ENCODE results near the gene ZNF385A. TPM values are rescaled to one million over a fixed set of nuclear protein-coding genes. Genes with fewer than 3 reads are reported as not detected.
A peak's percentile ranks its signal among the peaks of the same experiment; 100 is the strongest.

The ZNF385A gene
- total and polyA plus RNA-seq, 2 donors from 2014 or later: 10.2 to 16.6 TPM

- Histone ChIP-seq H3K27ac (ENCODE audit: low read depth in 2 of 2, low read length in 2 of 2) (no peak overlapping the region), H3K27me3 (ENCODE audit: control insufficient read depth, insufficient read depth, low read length) (no peaks in the 10 kb centered on the region), H3K4me1 (ENCODE audit: control insufficient read depth in 2 of 3, insufficient read depth in 2 of 3, low read depth in 1 of 3, low read length in 3 of 3) (peaks cover 0 to 5% (median 0%) of the 10 kb centered on the region in 3 donors), H3K9ac (ENCODE audit: low read length in 3 of 3) (no peak overlapping the region), H3K9me3 (ENCODE audit: control insufficient read depth in 2 of 3, insufficient read depth in 1 of 3, low read length in 3 of 3) (no peaks in the 10 kb centered on the region), H3K4me3 (ENCODE audit: low read length in 3 of 3) (no peak overlapping the region), H3K36me3 (ENCODE audit: control insufficient read depth in 2 of 3, insufficient read depth in 3 of 3, low read length in 3 of 3) (no peaks in the 10 kb centered on the region)
- DNase-seq (no peak), FAIRE-seq (no peak)
- intact Hi-C loops (cut with DNase I): no loop called here
- TF ChIP-seq, protein P1, sequence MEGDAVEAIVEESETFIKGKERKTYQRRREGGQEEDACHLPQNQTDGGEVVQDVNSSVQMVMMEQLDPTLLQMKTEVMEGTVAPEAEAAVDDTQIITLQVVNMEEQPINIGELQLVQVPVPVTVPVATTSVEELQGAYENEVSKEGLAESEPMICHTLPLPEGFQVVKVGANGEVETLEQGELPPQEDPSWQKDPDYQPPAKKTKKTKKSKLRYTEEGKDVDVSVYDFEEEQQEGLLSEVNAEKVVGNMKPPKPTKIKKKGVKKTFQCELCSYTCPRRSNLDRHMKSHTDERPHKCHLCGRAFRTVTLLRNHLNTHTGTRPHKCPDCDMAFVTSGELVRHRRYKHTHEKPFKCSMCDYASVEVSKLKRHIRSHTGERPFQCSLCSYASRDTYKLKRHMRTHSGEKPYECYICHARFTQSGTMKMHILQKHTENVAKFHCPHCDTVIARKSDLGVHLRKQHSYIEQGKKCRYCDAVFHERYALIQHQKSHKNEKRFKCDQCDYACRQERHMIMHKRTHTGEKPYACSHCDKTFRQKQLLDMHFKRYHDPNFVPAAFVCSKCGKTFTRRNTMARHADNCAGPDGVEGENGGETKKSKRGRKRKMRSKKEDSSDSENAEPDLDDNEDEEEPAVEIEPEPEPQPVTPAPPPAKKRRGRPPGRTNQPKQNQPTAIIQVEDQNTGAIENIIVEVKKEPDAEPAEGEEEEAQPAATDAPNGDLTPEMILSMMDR (IDR thresholded peaks at IDR 0.05; ENCODE audit: borderline replicate concordance, extremely low read depth, insufficient read depth): no peak
Observed at GRCh38 chr12:54331461-54331860, 53.1 kb downstream of the ZNF385A start.

GRCh38 chr12:54330442-54330841 lies 54.1 kb downstream of the ZNF385A start:
- Histone ChIP-seq H3K27me3 (ENCODE audit: control insufficient read depth, insufficient read depth, low read length) (no peaks in the 10 kb centered on the region), H3K36me3 (ENCODE audit: control insufficient read depth in 2 of 3, insufficient read depth in 3 of 3, low read length in 3 of 3) (no peaks in the 10 kb centered on the region), H3K27ac (ENCODE audit: low read depth in 2 of 2, low read length in 2 of 2) (no peak overlapping the region), H3K9ac (ENCODE audit: low read length in 3 of 3) (peak overlapping the region in 1 of 3 donors; percentile 32), H3K4me1 (ENCODE audit: control insufficient read depth in 2 of 3, insufficient read depth in 2 of 3, low read depth in 1 of 3, low read length in 3 of 3) (peaks cover 0 to 5% (median 0%) of the 10 kb centered on the region in 3 donors), H3K9me3 (ENCODE audit: control insufficient read depth in 2 of 3, insufficient read depth in 1 of 3, low read length in 3 of 3) (no peaks in the 10 kb centered on the region), H3K4me3 (ENCODE audit: low read length in 3 of 3) (no peak overlapping the region)
- TF ChIP-seq, protein P1 (IDR thresholded peaks at IDR 0.05; ENCODE audit: borderline replicate concordance, extremely low read depth, insufficient read depth): no peak
- DNase-seq (no peak), FAIRE-seq (no peak)
- intact Hi-C loops (cut with DNase I): no loop called here

DNA sequence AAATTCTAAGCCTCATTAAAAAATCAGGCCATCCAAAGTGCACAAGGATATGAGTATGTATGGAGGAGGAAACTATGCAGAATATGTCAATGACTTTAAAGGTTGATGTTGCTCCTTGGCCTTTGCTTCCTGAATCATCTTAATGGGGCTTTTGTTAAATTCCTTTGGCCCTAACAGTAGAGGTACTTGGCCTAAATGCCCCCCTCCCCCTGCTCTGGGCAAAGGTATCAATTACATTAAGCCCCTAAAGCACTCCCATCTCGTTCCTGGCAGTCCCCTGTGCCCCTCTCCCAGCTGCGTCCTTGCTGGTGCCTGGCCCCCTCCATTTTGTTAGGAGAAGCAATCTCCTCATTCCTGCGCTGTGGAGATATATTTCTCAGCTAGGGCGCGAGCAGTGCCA lies 54.8 kb downstream of the ZNF385A start:
- DNase-seq (peak in 4 of 5 donors; percentile 53 to 78 (median 70)), FAIRE-seq (no peak)
- no peaks in the 10 kb centered on the region for H3K36me3 ChIP-seq (ENCODE audit: control insufficient read depth in 2 of 3, insufficient read depth in 3 of 3, low read length in 3 of 3)
- H3K9me3 ChIP-seq (ENCODE audit: control insufficient read depth in 2 of 3, insufficient read depth in 1 of 3, low read length in 3 of 3): no peaks in the 10 kb centered on the region
- peaks cover 0 to 5% (median 0%) of the 10 kb centered on the region in 3 donors for H3K4me1 ChIP-seq (ENCODE audit: control insufficient read depth in 2 of 3, insufficient read depth in 2 of 3, low read depth in 1 of 3, low read length in 3 of 3)
- TF ChIP-seq, protein P1 (IDR thresholded peaks at IDR 0.05; ENCODE audit: borderline replicate concordance, extremely low read depth, insufficient read depth): no peak
- no peak overlapping the region for H3K4me3 ChIP-seq (ENCODE audit: low read length in 3 of 3)
- no peak overlapping the region for H3K9ac ChIP-seq (ENCODE audit: low read length in 3 of 3)
- no peak overlapping the region for H3K27ac ChIP-seq (ENCODE audit: low read depth in 2 of 2, low read length in 2 of 2)
- no peaks in the 10 kb centered on the region for H3K27me3 ChIP-seq (ENCODE audit: control insufficient read depth, insufficient read depth, low read length)
- intact Hi-C loops (cut with DNase I): no loop called here
